ENCODE measurements around the gene PRKAR1B.

The PRKAR1B gene

DNA sequence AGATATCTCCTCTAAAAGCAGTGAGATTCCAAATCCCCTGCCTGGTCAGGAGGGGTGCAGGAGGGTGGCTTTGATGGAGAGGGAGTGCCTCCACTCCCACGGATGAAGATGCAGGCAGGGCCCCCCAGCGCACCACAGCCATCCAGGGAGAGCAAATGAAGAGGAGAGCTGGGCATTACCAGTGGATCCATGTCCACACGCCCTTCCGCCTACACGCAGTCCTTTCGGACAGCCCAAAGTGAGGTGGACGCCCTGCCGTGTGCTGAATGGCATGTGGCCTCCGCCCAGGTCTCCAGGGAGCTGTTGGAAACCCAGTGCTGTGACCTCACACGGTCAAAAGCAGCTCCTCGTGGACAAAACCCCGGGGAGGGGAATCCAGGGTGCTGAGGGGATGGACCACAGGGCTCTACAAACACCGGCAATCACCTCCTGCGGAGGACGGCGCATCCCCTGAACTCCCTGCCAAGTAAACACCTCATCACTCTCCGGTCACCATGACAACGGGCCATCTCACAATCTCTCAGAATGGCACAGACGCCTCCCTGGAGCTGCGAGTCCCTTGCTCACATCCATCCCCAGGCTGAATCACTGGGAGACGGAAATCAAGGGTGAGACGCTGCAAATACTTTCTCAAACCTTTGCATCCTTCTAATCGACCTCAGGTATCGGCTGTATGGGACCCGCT lies 35.6 kb downstream of the PRKAR1B start:
- DNase-seq = no peak

DNA sequence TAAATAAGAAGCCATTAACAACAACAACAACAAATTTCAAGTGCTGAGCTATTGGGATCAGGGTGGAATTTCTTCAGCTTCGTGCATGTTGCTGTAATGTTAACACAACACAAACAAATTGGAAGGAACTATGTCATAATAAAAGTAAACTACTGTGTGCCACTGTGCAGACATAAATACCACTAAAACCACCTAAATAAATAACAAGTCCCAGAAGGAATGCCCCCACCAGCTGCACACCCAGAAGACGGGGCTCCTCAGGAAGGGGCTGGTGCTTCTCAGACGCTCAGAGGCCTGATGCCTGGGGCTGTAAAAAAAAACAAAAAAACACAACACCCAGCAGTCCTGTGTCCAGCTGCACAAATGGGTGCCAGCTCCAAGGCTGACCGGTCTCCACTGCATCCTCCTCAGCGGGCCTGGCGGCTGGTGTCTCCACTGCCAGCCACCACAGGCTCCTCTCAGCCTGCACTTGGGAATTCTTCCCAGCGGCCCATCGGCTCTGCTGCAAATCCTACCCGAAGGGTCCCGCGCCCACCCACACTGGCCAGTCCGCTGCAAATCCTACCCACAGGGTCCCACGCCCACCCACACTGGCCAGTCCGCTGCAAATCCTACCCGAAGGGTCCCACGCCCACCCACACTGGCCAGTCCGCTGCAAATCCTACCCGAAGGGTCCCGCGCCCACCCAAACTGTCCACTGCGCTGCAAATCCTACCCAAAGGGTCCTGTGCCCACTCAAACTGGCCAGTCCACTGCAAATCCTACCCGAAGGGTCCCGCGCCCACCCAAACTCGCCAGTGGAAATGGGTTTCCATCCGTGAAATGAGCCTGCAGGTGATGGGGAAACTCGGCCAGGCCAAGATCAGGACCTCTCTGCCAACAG lies 36.4 kb downstream of the PRKAR1B start:
- DNase-seq = no peak

DNA sequence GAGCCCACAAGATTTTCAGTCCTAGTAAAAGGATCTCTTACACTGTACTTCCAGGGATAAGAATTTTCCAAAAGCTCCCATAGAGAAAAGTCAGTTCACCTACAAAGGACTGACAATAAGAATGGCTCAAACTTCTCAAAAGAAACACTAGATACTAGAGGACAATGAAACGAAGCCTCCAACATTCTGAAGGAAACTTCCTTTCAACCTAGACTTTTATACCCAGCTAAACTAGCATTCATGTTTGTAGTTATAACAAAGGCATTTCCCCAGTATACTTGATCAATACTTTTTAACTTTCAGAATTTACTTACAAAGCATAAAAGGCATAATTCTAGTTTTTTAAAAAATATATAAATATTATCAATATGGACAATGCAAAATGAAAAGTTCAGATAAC lies 41.5 kb downstream of the PRKAR1B start:
- DNase-seq = no peak

DNA sequence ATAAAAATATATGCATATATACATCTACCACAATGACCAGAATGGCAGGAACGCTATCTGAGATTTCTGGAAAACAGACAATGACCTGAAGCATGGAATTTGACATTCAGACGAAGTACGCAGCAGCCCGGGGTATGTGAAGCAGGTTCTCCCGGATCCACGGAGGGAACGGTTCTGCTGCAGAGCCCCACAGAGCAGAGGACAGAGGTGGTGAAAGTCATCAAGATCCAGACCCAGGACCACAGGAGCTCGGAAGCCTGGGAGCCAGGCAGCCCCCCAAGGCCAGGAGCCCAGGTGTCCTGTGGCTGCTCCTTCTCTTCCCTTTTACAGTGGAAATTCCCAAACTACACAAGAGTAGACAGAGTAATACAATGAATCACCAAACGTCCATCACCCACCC lies 42.7 kb downstream of the PRKAR1B start:
- DNase-seq = no peak

DNA sequence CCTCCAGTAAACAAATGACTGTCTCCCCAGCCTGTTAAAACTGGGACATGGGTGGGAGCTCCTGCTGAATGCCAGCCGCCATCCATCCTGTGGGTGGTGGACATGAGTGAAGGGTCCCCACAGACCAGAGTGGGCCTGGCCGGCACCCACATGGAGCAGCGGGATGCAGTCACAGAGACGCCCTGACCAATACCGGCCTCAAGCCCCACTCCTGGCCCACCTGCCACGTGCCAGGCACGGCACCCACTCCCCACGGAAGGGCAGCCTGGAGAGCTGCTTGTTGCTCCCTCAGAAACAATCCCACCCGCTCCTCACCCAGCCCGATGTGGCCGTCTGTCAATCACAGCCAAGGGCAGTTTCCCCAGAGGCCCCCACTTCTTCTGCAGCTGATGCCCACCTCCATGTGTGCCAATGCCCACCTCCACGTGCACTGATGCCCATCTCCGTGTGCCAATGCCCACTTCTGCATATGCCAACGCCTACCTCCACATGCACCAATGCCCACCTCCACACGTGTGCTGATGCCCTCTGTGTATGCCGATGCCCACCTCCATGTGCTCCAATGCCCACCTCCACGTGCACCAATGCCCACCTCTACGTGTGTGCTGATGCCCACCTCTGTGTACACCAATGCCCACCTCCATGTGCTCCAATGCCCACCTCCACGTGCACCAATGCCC lies 43.4 kb downstream of the PRKAR1B start:
- DNase-seq = no peak

DNA sequence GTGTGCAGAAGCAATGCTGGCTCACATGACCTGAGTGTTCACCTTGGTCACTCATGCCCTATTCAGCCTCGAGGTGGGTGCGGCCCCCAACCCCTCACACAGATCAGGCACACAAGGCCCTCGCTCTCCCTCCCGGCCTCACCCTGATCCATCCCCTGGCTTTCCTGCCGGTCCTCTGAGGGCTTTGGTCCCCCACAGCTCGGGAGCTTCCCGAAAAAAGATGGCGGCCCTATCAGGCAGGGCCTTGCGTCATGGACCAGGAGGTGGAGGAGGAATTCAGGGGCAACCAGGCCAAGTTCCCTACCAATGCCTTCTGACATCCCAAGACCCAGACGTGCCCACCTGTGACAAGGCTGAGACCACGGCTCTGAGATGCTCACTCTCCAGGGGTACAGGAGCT lies 44.3 kb downstream of the PRKAR1B start:
- no peak for DNase-seq

DNA sequence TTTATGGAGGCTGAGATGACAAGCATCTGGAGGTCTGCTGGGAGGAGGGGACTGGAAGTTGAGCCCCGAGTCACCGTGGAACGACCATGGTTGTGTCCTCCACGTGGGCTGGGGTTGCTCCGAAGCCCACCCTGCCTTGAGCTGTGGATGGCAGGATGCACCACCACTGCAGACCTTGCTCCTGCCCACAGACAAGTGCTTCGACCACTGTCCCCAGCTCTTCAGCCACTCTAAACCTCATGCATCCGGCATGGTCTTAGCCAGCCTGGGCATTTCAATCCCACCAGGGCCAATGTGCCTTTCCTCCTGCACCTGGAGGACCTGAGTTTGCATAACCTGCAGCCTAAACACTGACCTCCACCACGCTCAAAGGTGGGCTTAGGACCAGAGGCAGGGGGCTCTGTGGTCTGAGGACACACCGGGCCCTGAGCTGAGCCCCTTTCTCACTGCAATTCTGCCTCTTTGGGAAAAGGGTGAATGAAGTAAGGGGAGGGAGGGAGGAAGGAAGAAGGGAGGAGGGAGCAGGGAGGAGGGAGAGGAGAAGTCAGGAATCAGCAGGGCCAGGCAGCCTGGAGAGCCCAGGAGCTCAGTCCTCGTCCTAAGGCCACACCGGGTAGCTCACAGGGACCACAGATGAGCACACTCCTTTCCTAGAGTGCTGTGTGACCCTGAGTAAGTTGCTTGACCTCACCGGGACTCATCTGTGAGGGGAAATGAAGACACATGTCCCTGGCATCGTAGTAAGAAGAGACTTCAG lies 45.4 kb downstream of the PRKAR1B start:
- DNase-seq = no peak

DNA sequence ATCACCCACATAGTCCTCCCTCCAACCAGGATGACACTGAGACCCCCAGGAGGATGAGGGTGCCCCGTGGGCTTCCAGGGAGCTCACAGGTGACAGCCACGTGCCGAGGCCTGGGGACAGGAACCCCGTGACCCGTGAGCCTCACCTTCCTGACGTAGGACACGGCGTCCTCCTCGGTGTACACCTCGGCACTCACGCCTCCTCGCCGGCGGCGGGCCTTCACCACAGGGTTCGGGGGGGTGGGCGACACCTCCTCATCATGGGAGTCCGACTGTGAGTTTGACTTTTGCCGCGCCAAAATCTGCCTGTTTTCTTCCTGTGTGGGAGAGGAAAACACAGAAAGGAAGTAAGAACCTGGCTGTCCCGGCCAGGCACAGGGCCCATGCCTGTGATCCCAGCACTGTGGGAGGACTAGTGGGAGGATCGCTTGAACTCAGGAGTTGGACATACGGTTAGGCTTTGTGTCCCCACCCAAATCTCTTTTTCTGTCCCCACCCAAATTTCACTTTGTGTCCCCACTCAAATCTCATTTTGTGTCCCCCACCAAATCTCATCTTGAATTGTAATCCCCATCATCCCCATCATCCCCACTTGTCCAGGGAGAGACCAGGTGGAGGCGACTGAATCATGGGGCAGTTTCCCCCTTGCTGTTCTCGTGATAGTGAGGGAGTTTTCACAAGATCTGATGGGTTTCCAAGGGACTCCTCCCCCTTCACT lies 46.5 kb downstream of the PRKAR1B start:
- no peak for DNase-seq

DNA sequence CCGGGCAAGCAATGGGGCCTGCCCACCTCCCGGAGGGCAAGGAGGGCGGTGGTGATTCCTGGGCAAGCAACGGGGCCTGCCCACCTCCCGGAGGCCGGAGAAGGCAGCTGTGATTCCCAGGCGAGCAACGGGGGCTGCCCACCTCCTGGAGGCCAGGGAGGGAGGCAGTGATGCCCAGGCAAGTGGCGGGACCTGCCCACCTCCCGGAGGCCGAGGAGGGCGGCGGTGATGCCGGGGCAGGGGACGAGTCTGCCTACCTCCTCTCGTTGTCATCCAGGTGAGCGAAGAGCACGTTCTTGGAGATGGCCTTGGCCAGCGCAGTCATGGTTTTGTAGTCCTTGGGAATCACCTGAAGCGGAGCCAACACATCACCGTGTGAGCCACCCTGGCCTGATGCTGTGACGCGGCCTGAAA lies 50.1 kb downstream of the PRKAR1B start:
- DNase-seq = no peak

DNA sequence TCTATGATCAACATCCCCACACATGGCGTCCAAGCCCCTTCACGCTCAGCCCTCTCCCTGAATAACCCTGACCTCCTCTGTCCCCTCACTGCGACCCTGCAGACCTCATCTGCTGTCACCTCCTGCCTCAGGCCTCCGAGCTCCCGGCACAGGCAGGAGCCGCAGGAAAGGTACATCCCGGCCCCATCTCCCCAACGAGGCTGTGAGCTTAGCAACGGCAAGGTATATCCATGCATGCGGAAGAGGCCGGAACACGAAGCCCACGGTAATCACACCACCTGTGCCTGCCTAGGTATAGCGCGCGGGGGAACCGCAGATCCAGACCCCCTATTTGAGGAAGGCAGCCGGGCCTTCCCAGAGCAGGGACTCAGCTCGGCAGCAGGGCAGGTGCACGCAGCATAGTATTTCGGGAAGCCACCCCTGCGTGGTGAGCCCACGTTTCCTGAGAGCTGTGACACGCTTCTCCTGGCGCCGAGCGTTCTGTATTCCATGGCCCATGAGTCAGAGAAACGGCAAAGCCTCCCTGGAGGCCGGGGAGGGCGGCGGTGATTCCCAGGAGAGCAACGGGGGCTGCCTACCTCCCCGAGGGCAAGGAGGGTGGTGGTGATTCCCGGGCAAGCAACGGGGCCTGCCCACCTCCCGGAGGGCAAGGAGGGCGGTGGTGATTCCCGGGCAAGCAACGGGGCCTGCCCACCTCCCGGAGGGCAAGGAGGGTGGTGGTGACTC lies 50.7 kb downstream of the PRKAR1B start:
- DNase-seq = no peak

DNA sequence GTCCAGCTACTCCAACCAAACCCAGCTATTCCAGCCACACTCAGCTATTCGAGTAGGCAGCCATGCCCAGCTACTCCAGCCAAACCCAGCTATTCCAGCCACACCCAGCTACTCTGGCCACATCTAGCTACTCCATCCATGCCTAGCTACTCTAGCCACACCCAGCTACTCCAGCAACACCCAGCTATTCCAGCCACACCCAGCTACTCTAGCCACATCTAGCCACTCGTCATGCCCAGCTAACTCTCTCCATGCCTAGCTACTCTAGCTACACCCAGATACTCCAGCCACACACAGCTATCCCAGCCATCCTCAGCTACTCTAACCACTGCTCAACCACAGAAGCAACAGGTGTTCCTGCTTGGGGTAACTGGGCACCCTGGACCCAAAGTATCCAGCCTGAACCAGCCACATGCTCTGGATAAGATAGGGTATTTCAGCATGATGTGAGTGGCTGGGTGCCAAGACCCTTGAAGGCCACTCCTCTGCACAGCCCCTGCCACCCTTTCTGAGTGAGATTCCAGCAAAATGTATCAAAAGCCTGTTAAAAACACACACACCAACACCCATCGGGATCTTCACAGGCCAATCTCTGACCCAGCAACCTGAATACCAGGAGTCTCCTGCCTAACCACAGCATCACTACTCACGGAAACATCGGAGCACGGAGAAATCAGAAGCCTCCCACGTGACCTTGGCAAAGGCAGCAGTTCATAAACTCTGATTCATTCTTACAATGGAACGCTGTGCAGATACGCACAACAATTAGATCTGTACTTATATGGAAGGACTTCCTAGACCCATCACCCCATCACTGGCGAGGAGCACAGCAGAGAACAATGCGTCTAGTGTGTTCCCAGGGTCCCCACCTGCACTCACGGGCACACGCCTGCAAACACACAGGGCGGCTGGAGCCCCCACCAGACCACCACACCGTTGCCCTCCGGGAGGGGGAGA lies 52.3 kb downstream of the PRKAR1B start:
- DNase-seq = no peak

DNA sequence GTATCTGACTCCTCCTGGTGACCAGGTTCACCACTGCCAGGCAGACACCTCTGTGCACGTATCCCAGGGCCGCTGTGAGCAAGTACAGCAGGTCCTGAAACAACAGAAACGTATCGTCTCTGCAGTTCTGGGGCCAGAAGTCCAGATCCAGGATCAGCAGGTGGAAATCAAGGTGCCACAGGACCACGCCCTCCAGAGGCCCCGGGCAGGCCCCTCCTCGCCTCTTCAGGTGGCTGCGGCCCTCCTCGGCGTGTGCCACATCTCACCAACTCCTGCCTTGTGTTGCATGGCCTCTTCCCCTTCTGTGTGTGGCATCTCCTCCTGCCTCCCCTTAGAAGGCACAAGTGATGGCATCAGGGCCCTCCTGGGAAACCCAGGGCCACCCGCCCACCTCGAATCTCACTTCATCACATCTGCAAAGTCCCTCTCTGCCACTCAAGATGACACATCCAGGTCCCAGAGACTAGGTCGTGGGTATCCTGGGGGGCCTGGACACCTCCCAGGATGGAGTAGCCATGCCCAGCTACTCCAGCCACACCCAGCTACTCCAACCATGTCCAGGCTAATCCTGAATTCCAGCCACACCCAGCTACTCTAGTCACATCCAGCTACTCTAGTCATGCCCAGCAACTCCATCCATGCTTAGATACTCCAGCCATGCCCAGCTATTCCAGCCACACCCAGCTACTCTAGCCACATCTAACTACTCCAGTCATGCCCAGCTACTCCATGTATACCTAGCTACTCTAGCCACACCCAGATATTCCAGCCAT lies 53.2 kb downstream of the PRKAR1B start:
- no peak for DNase-seq

DNA sequence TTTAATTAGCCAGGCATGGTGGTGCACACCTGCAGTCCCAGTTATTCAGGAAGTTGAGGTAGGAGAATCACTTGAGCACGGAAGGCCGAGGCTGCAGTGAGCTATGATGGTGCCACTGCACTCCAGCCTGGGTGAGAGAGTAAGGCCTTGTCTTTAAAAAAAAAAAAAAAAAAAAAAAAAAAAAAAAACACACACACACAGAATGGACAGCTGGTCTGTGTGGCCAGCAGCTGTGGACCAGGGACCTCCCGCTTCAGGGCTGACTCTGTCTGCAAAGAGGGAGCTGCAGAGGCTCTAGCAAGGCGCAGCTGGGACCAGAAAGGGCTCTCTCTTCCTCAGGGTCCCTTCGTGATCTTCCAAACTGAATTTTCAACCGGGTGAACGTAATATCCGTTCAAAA lies 54.2 kb downstream of the PRKAR1B start:
- no peak for DNase-seq

DNA sequence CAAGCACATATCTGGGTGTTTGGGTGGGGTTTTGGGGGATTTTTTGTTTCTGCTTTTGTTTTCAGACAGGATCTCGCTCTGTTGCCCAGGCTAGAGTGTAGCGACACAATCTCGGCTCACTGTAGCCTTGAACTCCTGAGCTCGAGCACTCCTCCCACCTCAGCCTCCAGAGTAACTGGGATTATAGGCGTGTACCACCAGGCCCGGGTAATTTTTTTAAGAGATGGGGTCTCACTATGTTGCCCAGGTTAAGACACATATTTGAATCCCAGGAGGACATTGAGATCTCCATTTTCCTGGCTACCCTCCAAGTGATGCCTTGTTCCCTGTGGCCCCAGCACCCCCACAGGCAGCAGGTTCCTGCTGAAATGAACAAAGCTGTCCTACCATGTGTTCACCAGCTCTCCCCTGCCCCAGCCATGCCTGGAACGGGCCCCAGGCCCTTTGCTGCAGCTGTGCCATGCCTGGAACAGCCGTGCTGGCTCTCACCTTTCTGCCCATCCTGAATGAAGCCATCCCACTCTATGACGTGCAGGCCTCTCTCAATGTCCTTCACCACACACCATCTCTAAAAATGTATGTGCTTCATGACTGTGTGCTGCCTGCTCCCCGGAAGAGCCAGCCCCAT lies 55.6 kb downstream of the PRKAR1B start:
- DNase-seq = no peak

DNA sequence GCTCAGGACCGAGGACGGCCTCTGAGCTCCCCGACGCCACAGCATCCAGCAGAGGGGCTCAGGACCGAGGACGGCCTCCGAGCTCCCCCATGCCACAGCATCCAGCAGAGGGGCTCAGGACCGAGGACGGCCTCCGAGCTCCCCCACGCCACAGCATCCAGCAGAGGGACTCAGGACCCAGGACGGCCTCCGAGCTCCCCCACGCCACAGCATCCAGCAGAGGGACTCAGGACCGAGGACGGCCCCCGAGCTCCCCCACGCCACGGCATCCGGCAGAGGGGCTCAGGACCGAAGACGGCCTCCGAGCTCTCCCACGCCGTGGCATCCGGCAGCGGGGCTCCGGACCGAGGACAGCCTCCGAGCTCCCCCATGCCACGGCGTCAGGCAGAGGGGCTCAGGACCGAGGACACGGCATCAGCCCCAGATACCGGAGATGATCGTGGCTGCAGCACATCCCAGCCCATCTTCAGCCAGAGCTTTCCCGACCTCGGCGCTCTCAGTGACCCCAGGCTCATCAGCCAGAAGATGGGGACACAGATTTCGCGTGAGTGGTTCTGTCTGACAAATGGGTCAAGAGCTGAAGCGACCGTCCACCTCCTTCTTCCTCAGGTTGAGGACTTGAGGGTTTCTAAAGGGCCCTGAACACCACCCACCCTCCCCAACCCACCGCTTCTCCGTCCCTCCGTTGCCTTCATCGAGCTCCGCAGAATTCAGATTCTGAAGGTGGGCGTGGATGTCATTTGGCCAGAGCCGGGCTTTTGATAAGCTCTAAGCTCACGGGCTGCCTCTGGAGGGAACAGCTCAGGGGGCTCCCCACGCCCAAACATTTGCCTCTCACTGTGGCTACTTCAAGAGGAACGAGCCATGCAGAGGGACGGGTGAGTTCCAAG lies 56.3 kb downstream of the PRKAR1B start:
- DNase-seq = no peak

DNA sequence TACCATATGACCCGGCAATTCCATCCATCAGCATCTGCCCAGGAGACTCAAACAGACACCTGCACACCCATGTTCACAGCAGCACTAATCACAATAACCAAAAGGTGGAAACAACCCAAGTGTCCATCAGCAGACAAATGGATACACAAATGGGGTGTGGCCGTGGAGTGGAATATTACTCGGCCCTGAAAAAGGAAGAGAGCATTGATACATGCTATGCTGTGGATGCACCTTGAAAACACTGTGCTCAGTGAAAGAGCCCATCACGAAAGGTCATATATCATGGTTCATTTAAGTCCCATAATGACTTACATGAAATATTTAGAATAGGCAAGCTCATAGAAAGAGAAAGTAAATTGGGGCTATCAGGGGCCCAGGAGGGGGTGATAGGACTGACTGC lies 58.1 kb downstream of the PRKAR1B start:
- no peak for DNase-seq

DNA sequence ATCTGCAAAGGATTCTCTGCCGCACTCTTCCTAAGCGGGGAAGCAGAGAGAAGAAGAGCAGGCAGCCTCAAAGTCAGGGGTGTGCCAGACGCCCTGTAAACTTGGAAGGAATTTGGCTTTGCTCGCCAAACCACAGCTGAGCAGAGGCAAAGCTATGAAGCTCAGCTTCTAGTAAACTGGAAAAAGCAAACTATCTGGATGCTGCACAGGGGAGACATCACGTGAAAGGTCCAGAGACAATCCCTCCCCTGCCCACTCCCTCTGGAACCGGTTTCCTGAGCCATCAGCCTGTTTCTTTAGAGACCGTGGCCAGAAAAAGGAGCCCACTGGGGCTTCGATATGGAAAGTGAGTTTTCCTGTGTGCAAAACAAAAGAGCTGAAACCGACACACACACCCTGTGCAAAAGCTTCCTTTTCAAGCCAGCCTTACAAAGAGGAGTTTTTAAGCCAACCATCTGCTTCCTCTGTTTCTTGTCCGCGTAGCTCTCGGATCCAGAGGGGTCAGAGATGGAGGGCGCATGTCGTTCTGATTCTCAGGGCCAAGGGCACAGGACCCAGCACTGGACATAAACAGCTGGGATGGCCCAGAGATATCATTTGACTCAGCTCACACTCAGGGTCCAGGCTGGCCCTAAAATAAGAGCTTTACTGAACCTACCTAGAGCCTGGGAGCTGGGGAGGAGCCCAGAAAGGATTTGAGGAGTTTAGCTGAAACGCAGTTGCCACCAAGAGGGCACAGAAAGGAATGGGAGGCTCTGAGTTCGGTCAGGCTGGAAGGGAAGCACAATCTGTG lies 58.7 kb downstream of the PRKAR1B start:
- no peak for DNase-seq

All from NCI-H187 (cell line).